Measurements from ENCODE around the gene FSTL1.

DNA sequence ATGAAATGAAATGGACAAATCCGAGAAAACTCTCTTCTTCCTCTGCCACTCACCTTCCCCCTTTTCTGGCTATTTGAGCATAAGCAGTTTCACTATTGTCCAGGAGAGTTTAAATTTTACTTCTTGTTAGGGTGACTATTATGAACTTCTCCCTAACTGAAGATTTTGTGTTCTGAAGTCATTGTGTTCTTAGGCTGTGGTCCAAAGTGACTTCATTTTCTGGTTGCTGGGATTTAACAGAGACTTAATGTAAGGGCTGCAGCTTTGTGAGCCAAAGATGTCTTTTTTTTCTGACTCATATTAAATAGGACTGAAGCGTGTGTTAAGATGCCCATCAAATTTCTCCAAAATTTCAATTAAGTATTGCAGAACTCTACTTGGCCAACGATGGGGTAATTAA lies 46.5 kb upstream of the FSTL1 start:
- TF ChIP-seq POLR2A (IDR thresholded peaks at IDR 0.05; ENCODE audit: low read length), result no peak
- TF ChIP-seq, protein P1, sequence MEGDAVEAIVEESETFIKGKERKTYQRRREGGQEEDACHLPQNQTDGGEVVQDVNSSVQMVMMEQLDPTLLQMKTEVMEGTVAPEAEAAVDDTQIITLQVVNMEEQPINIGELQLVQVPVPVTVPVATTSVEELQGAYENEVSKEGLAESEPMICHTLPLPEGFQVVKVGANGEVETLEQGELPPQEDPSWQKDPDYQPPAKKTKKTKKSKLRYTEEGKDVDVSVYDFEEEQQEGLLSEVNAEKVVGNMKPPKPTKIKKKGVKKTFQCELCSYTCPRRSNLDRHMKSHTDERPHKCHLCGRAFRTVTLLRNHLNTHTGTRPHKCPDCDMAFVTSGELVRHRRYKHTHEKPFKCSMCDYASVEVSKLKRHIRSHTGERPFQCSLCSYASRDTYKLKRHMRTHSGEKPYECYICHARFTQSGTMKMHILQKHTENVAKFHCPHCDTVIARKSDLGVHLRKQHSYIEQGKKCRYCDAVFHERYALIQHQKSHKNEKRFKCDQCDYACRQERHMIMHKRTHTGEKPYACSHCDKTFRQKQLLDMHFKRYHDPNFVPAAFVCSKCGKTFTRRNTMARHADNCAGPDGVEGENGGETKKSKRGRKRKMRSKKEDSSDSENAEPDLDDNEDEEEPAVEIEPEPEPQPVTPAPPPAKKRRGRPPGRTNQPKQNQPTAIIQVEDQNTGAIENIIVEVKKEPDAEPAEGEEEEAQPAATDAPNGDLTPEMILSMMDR (IDR thresholded peaks at IDR 0.05), result no peak
- TF ChIP-seq, protein P2, sequence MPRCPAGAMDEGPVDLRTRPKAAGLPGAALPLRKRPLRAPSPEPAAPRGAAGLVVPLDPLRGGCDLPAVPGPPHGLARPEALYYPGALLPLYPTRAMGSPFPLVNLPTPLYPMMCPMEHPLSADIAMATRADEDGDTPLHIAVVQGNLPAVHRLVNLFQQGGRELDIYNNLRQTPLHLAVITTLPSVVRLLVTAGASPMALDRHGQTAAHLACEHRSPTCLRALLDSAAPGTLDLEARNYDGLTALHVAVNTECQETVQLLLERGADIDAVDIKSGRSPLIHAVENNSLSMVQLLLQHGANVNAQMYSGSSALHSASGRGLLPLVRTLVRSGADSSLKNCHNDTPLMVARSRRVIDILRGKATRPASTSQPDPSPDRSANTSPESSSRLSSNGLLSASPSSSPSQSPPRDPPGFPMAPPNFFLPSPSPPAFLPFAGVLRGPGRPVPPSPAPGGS (IDR thresholded peaks at IDR 0.05), result no peak
- TF ChIP-seq, protein P3, sequence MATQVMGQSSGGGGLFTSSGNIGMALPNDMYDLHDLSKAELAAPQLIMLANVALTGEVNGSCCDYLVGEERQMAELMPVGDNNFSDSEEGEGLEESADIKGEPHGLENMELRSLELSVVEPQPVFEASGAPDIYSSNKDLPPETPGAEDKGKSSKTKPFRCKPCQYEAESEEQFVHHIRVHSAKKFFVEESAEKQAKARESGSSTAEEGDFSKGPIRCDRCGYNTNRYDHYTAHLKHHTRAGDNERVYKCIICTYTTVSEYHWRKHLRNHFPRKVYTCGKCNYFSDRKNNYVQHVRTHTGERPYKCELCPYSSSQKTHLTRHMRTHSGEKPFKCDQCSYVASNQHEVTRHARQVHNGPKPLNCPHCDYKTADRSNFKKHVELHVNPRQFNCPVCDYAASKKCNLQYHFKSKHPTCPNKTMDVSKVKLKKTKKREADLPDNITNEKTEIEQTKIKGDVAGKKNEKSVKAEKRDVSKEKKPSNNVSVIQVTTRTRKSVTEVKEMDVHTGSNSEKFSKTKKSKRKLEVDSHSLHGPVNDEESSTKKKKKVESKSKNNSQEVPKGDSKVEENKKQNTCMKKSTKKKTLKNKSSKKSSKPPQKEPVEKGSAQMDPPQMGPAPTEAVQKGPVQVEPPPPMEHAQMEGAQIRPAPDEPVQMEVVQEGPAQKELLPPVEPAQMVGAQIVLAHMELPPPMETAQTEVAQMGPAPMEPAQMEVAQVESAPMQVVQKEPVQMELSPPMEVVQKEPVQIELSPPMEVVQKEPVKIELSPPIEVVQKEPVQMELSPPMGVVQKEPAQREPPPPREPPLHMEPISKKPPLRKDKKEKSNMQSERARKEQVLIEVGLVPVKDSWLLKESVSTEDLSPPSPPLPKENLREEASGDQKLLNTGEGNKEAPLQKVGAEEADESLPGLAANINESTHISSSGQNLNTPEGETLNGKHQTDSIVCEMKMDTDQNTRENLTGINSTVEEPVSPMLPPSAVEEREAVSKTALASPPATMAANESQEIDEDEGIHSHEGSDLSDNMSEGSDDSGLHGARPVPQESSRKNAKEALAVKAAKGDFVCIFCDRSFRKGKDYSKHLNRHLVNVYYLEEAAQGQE (IDR thresholded peaks at IDR 0.05), result no peak
- TF ChIP-seq, protein P4, sequence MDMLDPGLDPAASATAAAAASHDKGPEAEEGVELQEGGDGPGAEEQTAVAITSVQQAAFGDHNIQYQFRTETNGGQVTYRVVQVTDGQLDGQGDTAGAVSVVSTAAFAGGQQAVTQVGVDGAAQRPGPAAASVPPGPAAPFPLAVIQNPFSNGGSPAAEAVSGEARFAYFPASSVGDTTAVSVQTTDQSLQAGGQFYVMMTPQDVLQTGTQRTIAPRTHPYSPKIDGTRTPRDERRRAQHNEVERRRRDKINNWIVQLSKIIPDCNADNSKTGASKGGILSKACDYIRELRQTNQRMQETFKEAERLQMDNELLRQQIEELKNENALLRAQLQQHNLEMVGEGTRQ (IDR thresholded peaks at IDR 0.05), result no peak
- no peak for TF ChIP-seq PHF8 (IDR thresholded peaks at IDR 0.05; ENCODE audit: borderline replicate concordance, low read depth)
- TF ChIP-seq EHF (CRISPR knock-in tag; IDR thresholded peaks at IDR 0.05), result no peak
